Omental fat pad (tissue), 4 donors: ENCODE data around the gene MIB2. TPM values are rescaled to one million over a fixed set of nuclear protein-coding genes. Genes with fewer than 3 reads are reported as not detected.

Experiments used
- ATAC-seq: fragments of 150-250 bp; one replicate; pipeline ENCODE4 v1.9.1; 2016; ENCODE audit warnings: mild to moderate bottlenecking, moderate library complexity; ENCODE audit not compliant: low FRiP score
- DNase-seq: peaks from one replicate; pipeline ENCODE4 v3.0.0-alpha.2; 2019; ENCODE audit warnings: low spot score
- CTCF ChIP-seq, 3 donors: fragments of 450-650 bp; IDR thresholded peaks; one replicate each; pipeline ENCODE4 v1.5.1; 2016 to 2017; ENCODE audit warnings: antibody characterized with exemption in 3 of 3, mild to moderate bottlenecking in 3 of 3, moderate library complexity in 2 of 3
- total RNA-seq, 4 donors: library from RNA; depleted of rRNA; stranded (reverse); fragments of >200 nt; gene quantifications; one replicate each; pipeline ENCODE4 v1.1.0, GENCODE V29; 2016

Gene MIB2
- total RNA-seq, 4 donors from 2014 or later = 33.7 to 52.2 (median 40.2) TPM

DNA sequence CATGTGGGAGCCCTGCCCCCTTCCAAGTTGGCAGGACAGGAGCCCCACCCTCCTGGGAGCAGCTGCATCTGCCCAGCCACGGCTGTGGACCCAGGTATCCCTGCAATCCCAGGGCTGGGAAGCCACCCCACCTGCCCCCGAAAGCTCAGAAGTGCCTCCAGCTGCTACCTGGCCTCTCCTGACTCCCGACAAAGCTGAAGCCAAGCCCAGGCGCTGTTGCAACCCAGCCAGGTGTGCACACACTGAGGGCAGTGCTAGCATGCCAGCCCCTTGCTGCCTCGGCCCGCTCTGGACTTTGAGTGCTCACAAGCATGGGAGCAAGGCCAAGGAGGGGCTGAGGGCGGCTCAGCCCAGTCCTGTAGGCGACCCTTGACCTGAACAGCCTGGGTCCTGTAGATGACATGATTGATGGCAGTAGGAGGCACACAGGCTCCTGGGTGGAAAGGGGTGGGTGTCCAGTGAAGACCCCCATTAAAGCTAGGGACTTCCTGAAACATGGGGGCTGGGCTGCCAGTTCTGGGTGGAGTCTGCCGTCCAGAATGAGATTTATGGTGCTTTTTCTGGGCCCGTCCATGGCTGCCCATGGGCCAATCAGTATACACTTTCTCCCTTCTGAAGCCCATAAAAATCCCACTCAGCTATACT is 37.8 kb upstream of the MIB2 start:
- DNase-seq = no peak
- ATAC-seq = no peak
- no peak for TF ChIP-seq CTCF (IDR thresholded peaks at IDR 0.05)

GRCh38 chr1:1578371-1578940 is 36.8 kb upstream of the MIB2 start:
- TF ChIP-seq CTCF (IDR thresholded peaks at IDR 0.05) = no peak
- ATAC-seq = no peak
- no peak for DNase-seq

DNA sequence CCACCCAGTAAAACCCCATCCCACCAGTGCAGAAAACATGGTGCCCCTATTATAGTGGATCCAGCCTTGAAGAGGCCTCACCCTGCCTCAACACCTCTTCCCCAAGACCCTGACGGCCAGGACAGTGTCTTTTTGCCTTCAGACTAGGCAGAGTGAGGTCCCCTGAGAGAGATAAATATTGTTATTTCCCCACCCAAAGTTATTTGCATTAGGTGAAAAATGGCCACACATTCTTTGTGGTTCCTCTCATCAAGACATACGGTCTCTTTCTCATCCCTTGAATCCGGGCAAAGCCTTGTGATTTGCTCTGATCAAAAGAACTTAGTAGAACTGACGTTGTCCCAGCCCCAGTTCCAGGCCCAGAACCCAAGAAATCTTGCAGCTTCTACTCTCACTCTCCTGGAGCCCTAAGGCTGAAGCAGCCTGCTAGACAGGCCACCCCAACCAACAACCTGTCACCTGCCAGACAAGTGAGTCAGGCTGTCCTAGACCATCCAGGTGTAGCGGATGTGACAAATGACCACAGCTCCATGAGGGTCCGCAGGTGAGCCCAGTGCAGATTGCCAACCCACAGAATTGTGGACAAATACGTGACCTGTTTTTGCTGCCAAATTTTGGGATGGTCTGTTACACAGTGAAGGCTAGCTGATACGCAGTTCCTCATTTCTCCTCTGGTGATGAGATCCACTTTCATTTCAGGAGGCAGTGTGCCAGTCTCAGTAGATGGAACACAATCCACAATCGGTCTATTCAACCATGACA is 32.5 kb upstream of the MIB2 start:
- no peak for DNase-seq
- no peak for ATAC-seq
- TF ChIP-seq CTCF (IDR thresholded peaks at IDR 0.05) = no peak

GRCh38 chr1:1583347-1584010 is 31.8 kb upstream of the MIB2 start:
- ATAC-seq (no peak), DNase-seq (no peak)
- TF ChIP-seq CTCF (IDR thresholded peaks at IDR 0.05) = no peak

DNA sequence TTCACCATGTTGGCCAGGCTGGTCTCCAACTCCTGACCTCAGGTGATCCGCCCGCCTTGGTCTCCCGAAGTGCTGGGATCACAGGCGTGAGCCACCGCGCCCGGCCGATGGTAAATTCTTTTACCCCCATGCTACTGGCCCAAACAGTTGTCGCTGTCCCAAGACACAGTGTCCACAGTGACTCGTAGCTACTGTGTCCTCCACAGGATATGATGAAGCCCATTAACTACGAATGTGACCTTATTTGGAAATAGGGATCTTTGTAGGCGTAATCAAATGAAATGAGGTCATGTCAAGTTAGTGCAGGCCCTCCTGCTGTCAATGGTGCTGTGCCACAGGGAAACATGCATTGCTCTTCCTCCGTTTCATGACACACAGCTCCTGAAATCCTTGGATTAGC is 23.8 kb upstream of the MIB2 start:
- ATAC-seq (no peak), DNase-seq (no peak)
- TF ChIP-seq CTCF (IDR thresholded peaks at IDR 0.05) = no peak

- no peak for ATAC-seq
- TF ChIP-seq CTCF (IDR thresholded peaks at IDR 0.05) = no peak
- no peak for DNase-seq
These were observed 21.3 kb upstream of the MIB2 start for GRCh38 chr1:1593834-1594601.
